Renal pelvis (tissue), 12 donors: ENCODE measurements around the gene TGM6. TPM values are rescaled to one million over a fixed set of nuclear protein-coding genes. Genes with fewer than 3 reads are reported as not detected.

ENCODE experiments used
- DNase-seq: peaks from one replicate; pipeline ENCODE4 v3.0.0-alpha.2; 2013
- long read RNA-seq, 16 experiments: transcript quantifications; one replicate each; lab custom pipeline, GENCODE V29; 2026
- polyA plus RNA-seq, 3 donors: library from polyadenylated mRNA; unstranded; fragments of 120-200 nt; gene quantifications; one replicate each; pipeline ENCODE4 v1.2.1, GENCODE V29; 2013; ENCODE audit not compliant: insufficient read length in 3 of 3

The TGM6 gene
- not detected for polyA plus RNA-seq
- long read RNA-seq, donor 1, result 0 reads
- long read RNA-seq, donor 2, result 0 reads
- long read RNA-seq, donor 3, result 0 reads
- long read RNA-seq, donor 4, result 0 reads
- long read RNA-seq, donor 5, result 0 reads
- long read RNA-seq, donor 6, result 0 reads
- long read RNA-seq, donor 7, result 0 reads
- long read RNA-seq, donor 8, result 0 reads
- long read RNA-seq, donor 9, result 0 reads
- long read RNA-seq, donor 10, result 0 reads
- long read RNA-seq, donor 11, result 0 reads
- long read RNA-seq, donor 12, result 0 reads
- long read RNA-seq, donor 13, partial matches to known transcripts, result 222 of 341 reads
- long read RNA-seq, donor 13, other reads (novel, unspliced or antisense), result 119 of 341 reads
- long read RNA-seq, donor 14, result 0 reads
- long read RNA-seq, donor 15, result 0 reads
- long read RNA-seq, donor 16, result 0 reads

- no peak for DNase-seq
These were observed at the start of gene TGM6 for GRCh38 chr20:2380601-2381000. Gene TGM6, plus strand, starts transcription at chr20:2380901. Its CDS starts 68 bp downstream, at chr20:2380969.

DNA sequence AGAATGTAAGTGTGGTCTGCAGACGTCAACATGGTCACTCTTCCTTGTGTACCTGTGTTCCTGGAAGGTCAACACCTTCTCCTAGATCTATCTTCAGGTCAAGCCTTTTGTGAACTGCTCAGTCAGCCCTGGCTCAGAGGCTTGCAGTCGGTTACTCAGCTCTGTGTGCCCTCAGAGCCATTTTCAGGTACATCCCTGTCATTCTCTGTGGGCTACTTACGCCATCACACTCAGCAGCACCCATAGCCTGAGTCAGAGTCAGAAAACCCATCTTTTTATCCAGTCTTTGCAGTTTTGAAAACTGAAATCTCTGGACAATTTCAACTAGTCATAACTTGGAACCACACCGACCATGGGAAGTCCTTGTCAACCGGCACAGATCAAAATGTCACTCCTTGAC lies 49.6 kb upstream of the TGM6 start:
- no peak for DNase-seq

GRCh38 chr20:2331901-2332565 lies 48.7 kb upstream of the TGM6 start:
- no peak for DNase-seq

DNA sequence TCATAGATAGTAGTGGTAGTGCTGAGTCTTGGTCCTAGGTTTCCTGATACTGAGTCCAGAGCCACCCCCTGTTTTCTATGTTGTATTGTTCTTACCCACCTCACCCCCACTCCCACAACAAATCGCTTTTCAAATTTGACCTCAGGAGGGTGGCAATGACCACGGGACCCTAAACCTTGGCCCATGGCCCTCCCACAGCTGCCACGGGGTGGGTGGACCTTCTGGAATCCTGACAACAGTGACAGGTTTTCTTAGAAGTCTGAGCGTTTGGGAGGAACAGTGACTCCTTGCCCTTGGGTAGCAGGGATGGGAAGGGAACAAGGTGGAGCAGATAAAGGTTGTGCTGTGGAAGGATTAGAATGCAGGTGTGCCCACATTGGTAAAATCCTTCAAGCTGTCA lies 48.0 kb upstream of the TGM6 start:
- no peak for DNase-seq

DNA sequence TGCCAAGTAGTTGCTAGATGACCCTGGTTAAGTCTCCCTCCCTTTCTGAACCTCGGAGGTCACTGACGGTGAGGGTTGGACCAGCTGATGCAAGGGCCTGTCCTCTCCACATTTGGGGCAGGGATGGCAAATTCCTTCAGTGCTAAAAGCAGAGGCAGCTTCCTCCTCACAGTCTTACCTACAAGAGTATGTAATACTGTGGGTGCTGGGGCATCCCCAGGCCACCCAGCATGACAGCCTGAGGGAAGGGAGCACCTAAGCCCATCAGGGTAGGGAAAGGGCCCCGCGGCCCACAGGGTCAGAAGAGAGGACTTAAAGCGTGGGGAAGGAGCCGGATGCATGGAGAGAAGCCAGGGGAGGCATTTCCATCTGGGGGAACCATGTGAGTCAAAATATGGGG lies 46.9 kb upstream of the TGM6 start:
- no peak for DNase-seq

GRCh38 chr20:2335096-2335870 lies 45.4 kb upstream of the TGM6 start:
- DNase-seq, result no peak

DNA sequence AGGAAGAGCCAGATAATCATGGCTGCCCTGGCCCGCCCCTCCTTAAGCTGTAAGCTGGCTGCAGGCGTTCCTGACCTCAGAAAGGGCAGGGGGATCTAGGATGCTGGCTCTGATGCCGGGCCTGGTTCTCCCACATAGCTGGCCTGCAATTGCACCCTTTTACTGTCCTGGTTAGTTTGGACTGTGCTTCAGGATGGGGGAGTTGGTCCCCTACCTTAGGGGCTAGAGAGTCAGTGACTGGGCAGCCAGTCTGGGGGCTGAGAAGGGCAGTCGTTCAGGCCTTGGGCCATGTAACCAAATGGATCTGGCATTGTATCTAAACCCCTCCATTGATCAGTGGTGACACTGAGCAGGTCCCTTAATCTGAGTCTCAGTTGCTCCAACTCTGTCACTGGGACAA lies 44.2 kb upstream of the TGM6 start:
- no peak for DNase-seq

DNA sequence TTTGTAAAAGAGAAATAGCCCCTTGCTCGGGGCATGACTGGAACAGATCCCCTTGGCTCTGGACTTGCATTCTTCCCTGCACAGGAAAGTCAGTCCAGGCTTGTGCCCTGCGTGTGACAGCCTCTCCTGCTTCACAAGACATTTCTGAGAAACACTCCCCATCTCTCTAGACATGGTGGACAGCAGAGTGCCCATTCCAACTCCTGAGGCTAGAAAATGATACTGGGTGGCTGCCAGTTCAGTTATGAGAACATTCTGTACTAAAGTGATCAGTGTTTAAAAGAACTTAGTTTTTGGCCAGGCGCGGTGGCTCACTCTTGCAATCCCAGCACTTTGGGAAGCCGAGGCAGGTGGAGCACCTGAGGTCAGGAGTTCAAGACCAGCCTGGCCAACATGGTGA lies 43.6 kb upstream of the TGM6 start:
- DNase-seq, result no peak

- DNase-seq, result peak; percentile 36
These were observed 42.2 kb upstream of the TGM6 start for GRCh38 chr20:2338411-2339066.

- no peak for DNase-seq
These were observed 40.6 kb upstream of the TGM6 start for GRCh38 chr20:2340136-2340535.

DNA sequence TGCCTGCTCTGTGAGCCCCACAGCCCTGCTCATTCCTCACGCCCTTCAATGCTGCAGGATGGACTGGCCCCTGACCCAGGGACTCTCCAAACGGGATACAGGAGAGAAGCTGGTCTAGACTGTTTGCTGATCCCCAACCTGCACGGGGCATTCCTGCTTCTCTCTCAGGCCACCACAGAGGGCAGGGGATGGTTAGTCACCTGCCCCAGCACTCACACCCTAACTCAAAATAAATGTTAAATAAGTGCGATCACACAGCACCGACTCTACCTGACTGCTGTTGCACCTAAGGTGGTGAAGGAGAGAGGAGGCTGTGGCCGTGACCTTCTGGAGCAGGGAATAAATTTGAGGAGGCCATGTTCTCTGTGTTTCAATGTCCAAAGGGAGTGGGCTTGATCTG lies 39.9 kb upstream of the TGM6 start:
- DNase-seq, result no peak

GRCh38 chr20:2341336-2341735 lies 39.4 kb upstream of the TGM6 start:
- no peak for DNase-seq

GRCh38 chr20:2342243-2342642 lies 38.5 kb upstream of the TGM6 start:
- DNase-seq, result no peak

- no peak for DNase-seq
These were observed 34.5 kb upstream of the TGM6 start for GRCh38 chr20:2346188-2346587.

DNA sequence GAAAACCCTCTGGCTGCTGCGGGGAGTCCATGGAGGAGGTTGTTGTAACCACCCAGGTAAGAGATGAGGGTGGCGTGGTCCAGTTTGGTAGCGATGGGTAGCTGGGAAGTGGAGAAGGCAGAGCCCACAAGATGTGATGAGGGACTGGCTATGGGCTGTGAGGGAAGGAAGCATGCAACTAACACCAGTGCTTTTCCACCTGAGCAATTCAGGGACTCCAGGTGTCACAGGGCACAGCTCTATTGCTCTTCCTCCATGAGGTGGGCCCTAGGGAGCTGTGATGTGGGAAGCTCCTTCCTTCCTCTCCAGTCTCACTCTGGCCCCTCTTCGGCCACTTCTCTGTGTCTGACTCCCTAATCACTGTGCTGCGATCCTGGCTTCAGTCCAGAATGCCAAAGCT lies 32.4 kb upstream of the TGM6 start:
- DNase-seq, result no peak

DNA sequence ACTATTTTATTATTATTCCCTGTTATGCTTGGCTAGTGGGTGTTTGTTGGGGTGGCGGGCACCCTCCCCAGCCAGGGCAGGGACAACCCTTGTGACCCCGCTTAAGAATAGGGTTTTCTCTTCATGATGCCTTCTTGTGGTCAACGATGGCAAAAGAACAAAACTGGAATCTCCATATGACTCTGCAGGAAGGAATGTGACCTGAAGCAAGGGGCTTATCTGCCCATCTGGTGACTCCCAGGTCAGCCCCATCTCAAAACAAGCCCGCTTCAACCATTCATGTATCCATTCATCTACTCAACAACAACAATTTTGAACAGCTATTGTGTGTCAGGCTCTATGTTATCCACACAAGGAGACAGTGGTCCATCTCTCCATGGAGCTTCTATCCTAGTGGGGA lies 30.9 kb upstream of the TGM6 start:
- no peak for DNase-seq

DNA sequence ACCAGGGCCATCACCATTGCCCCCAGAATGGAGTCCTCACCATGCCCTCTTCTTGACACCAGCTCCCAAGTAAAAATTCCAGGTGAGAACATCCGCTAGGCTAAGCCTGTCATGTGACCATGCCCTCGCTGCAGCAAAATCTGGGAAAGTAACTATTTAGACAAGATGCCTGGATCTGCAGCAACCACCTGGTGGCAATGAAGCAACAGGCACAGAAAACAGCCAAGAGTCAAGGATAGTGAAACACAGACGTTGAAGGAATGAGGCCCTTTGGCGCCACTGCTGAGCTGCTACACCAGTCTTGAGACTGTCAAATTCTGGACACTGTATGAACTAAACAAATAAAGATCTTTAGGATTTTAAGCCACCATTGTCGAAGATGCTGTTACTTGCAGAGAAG lies 30.1 kb upstream of the TGM6 start:
- no peak for DNase-seq

DNA sequence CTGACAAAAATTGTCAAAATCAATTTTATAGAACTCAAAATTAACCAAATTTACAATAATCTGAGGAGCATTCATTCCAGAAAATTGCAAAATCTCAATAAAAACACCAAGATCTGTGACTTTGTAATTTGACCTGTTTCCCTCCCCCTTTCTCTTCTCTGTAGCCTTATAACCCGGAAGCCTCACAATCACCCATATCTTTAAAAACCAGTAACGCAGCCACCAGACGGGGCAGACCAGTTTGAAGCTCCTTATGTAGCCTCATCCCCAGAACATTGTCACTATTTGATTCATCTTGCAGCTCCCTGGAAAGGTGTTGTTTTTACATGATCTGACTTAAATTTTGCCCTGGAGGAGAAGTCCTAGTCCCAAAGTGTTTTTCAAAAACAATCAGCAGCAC lies 27.5 kb upstream of the TGM6 start:
- no peak for DNase-seq

- no peak for DNase-seq
These were observed 23.6 kb upstream of the TGM6 start for GRCh38 chr20:2357114-2357513.

- no peak for DNase-seq
These were observed 22.7 kb upstream of the TGM6 start for GRCh38 chr20:2358006-2358405.

- DNase-seq, result no peak
These were observed 19.6 kb upstream of the TGM6 start for GRCh38 chr20:2361035-2361593.

- no peak for DNase-seq
These were observed 17.5 kb upstream of the TGM6 start for GRCh38 chr20:2363187-2363586.
